GM12872 (cell line): ENCODE results near the gene ARHGEF33.

Experiments
- CTCF ChIP-seq: IDR thresholded peaks from 3 replicates; pipeline ENCODE4 v1.5.1; 2011; ENCODE audit warnings: low read depth, mild to moderate bottlenecking, low read length, moderate library complexity; ENCODE audit not compliant: insufficient read depth

Gene ARHGEF33

GRCh38 chr2:38933653-38934052, 44.0 kb downstream of the ARHGEF33 start:
- TF ChIP-seq CTCF = no peak

GRCh38 chr2:38934742-38935141, 45.1 kb downstream of the ARHGEF33 start:
- TF ChIP-seq CTCF = no peak

- no peak for TF ChIP-seq CTCF
These were observed 46.0 kb downstream of the ARHGEF33 start for GRCh38 chr2:38935568-38936172.

- no peak for TF ChIP-seq CTCF
These were observed 47.9 kb downstream of the ARHGEF33 start for GRCh38 chr2:38937548-38937947.

GRCh38 chr2:38940746-38941145, 51.1 kb downstream of the ARHGEF33 start:
- TF ChIP-seq CTCF = no peak

GRCh38 chr2:38943784-38944183, 54.1 kb downstream of the ARHGEF33 start:
- TF ChIP-seq CTCF = no peak

GRCh38 chr2:38945372-38945771, 55.7 kb downstream of the ARHGEF33 start:
- TF ChIP-seq CTCF = no peak

- no peak for TF ChIP-seq CTCF
These were observed 56.2 kb downstream of the ARHGEF33 start for GRCh38 chr2:38945911-38946310.
